Measurements from ENCODE around the gene TSC22D1.

GRCh38 chr13:44383945-44384344, 192.2 kb downstream of the TSC22D1 start:
- TF ChIP-seq POLR2A (IDR thresholded peaks at IDR 0.05; ENCODE audit: low read length) (no peak), GATA1 (IDR thresholded peaks at IDR 0.05; ENCODE audit: low read depth, low read length) (no peak)
